GM18873 (cell line): ENCODE data around the gene ATOH8.

ENCODE experiments used
- ATAC-seq: cut with Tn5 transposase; IDR thresholded peaks from one replicate; pipeline ENCODE4 v1.9.1; 2021; ENCODE audit warnings: mild to moderate bottlenecking, moderate library complexity, moderate number of reproducible peaks; ENCODE audit not compliant: unreplicated experiment, low FRiP score

ATOH8 gene

GRCh38 chr2:85795331-85796045, 41.7 kb downstream of the ATOH8 start:
- no peak for ATAC-seq

GRCh38 chr2:85796046-85796340, 42.2 kb downstream of the ATOH8 start:
- no peak for ATAC-seq

GRCh38 chr2:85796341-85797262, 42.8 kb downstream of the ATOH8 start:
- no peak for ATAC-seq

GRCh38 chr2:85797263-85797660, 43.5 kb downstream of the ATOH8 start:
- no peak for ATAC-seq

- ATAC-seq: no peak
Observed at GRCh38 chr2:85797921-85798320, 44.1 kb downstream of the ATOH8 start.

GRCh38 chr2:85799215-85799956, 45.6 kb downstream of the ATOH8 start:
- no peak for ATAC-seq

GRCh38 chr2:85800586-85800985, 46.8 kb downstream of the ATOH8 start:
- no peak for ATAC-seq

- no peak for ATAC-seq
Observed at GRCh38 chr2:85801871-85802270, 48.1 kb downstream of the ATOH8 start.

- ATAC-seq: no peak
Observed at GRCh38 chr2:85802354-85803103, 48.7 kb downstream of the ATOH8 start.

GRCh38 chr2:85803704-85804425, 50.1 kb downstream of the ATOH8 start:
- ATAC-seq: no peak

GRCh38 chr2:85804583-85804982, 50.8 kb downstream of the ATOH8 start:
- no peak for ATAC-seq

- ATAC-seq: no peak
Observed at GRCh38 chr2:85806358-85807118, 52.7 kb downstream of the ATOH8 start.

- no peak for ATAC-seq
Observed at GRCh38 chr2:85807756-85808155, 54.0 kb downstream of the ATOH8 start.

GRCh38 chr2:85810371-85811179, 56.8 kb downstream of the ATOH8 start:
- no peak for ATAC-seq

- ATAC-seq: no peak
Observed at GRCh38 chr2:85811180-85812093, 57.6 kb downstream of the ATOH8 start.

- no peak for ATAC-seq
Observed at GRCh38 chr2:85812094-85812735, 58.4 kb downstream of the ATOH8 start.
